Urothelium cell line (cell line): ENCODE measurements around the gene KRT7.
"Not testable (repeated sequence)": the region's sequence is repeated elsewhere in the genome, so short reads cannot be mapped to it uniquely, and the experiment has no call there.

Experiments
- DNase-seq: peaks from one replicate; pipeline ENCODE4 v3.0.0; 2011; ENCODE audit warnings: low spot score, mixed read lengths
- FAIRE-seq: peaks from 2 replicates; lab custom pipeline; 2011; peaks lifted over from hg19 to GRCh38; lab: Jason Lieb, UNC

KRT7 gene

DNA sequence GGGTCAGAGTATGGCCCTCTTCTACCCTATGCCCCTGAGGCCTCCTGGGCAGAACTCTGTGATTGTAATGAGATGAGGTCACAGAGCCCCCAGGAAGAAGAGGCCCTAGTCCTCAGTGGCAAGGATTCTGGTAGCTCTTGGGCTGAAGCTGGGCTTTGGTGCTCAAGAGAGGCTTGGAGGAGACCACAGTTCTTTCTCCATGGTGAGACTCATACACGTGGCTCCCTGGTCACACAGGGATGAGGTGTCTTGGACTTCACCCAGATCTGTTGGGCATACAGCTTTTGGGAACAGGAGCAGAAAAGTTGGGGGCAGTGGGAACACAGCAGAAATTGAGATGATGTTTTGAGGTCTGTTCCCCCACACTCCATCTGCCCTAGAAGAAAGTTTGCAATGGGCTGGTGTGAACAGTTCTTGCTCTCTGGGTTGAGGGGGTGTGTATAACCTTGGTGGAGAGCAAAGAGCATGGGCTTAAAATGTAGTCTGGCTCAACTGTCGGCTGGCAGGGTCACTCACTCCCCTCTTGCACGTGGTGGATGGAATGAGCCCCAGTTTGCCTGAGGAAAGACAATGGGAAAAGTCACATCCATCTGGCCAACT is 41.6 kb downstream of the KRT7 start, which contains the start of gene KRT86:
TSS of gene KRT86 (plus strand) at position 125 of the 600 bp plus-strand sequence. CDS start 27,272 bp downstream, outside the sequence.
- no peak for FAIRE-seq

DNA sequence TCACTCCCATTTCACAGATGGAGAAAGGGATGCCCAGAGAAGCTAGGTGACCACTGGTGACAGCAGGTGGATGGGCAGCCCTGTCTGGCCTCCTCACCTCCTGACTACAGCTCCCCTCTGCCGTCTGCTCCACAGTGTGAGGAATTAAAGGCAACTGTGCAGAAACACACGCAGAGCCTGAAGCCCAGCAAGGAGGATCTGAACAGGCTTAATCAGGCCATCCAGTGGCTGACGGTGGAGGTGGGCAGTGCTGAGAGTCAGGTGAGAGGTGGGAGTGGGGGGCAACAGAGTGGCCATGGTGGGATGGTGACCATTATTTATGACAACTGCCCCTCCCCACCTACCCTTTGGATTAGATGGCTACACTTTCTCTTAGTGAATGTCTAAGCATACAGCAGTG is 42.6 kb downstream of the KRT7 start:
- DNase-seq (no peak), FAIRE-seq (no peak)

More for the DNA sequence above, 41.6 kb downstream of the KRT7 start, which contains the start of gene KRT86:
- no peak for DNase-seq

GRCh38 chr12:52277486-52278245 is 44.6 kb downstream of the KRT7 start:
- FAIRE-seq (no peak), DNase-seq (no peak)

DNA sequence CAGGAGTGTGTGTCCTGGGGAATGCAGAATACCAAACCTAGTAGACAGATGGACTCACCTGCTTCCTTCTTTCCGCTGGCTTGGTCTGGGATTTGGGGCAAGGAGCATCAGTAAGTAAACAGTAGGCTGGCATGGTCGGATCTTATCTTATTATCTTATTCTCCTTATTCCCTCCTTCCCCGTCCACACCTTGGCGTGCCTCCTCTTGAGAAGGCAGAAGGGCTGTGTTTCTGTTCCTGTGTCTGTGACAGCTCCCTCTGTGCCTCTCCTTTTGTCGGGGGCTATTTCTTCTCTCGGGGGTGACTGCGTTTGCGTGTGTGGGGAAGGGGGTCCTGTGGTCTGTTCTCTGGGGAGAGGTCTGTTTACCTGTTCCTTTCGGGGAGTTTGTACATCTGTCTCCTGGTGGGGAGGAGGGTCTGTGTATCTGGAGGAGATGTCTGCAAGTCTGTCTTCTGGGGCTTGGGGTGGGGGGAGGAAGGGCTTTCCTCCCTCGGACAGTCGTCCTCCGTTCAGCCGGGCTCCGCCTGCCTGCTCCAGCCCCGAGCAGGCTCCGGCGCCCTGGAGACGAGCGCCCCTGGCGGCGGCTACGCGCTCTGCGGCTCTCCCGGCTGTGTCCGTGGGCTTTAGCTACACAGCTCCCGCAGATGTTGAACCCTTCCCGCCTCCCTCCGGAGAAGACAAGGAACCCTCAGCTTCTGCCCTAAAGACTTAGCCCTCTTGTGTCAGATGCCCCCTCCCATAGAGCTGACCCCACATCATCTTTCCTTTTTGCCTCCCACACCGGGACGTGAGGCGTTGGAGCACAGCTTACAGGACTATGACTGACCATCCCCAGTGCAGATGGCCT is 45.8 kb downstream of the KRT7 start:
- FAIRE-seq (peak; percentile 40), DNase-seq (peak; percentile 83)

DNA sequence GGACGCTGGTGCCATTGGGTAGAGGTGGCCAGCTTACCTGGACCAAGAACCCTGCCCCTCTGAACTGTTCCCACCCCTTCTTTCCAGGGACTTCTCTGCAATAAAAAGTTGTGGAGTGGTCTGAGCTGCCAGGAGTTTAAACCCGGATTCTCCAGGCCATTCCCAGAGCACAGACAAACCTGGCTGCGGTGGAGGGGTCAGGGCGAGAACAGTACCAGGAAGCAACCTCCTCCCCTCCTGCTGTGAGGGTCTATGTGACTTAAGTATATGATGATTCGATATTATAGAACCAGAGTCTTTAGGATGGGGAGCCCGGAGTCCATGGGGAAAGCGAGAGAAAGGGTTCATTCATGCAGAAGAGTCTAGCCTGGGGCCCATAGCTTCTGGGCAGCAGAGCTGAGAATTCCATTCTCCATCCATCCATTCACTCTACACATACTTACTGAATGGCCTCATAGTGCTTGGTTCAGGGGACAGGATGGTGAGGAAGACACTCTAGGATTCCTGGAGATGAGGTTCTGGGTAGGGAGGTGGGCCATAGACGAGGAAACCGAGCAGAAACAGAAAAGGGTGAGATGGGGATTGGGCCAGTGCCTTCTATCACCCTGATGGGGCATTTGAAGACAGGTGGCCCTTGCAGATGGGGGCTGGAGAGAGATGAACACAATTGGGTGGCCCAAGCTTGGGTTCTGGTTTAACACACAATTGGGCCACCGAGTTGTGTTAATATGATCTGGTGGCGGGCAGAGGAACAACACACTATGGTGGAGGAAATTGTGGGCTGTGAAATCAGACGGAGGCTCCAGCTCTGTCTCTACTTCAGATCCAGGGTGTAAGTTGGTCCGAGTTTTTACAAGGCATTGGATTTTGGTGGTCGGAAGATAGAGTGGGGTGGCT is 46.6 kb downstream of the KRT7 start:
- FAIRE-seq = peak; percentile 32
- DNase-seq = no peak

DNA sequence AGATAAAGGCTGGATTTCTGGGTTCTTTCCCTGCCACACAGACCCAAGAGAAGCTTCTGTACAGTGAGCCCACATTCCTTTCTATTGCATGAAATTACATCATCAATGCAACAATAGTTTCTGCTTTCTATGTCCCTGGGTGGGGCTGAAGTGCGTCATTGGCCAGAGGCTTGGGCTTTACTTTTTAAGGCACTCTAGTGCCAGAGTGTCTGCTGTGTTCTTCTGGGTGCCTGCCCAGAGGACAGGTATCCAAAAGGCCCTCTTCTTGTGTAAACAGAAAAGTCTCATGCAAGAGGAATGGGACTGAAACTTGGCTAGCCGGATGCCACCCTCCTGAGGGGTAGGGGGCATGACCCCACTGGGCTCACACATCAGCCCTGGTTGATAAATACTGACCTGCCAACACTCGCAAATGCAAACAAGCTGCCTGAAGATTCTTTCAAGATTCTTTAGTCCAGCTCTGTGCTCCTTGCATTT is 47.3 kb downstream of the KRT7 start:
- FAIRE-seq (peak; percentile 30), DNase-seq (peak; percentile 83)

DNA sequence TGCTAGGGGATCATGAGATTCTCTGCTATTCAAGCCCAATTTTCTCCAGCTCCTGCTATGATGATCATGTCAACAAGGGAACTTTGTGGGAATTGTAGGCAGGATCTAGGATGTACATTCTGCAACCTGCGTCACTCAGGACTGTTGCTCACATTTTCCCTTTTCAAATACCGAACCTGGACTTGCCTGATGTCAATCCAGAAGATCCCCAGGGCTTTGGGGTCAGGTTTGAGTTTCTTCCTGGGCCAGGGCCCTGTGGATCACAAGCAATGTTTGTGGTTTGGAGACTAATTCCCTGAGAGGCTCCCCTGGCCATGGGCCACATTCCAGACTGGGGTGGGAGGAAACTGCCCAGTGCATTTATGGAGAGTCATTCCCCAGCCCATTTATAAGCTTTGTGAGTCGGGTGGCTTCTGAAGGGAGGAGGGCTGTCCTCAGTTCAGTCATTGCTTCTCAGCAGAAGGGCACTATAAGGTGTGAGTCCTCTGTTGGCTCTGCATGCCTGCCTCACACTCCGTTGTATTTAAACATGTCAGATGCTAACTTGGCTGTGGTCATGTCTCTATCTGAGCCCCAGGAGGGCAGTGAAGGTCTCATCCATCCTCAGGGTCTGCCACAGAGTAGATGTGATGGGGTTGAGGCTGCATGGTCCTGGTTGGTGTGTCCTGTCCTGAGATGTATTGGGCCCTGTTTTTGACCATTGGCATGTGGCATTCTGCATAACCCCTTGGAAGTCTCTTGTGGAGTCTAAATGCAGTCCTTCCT is 47.9 kb downstream of the KRT7 start:
- DNase-seq = peak; percentile 90
- FAIRE-seq = peak; percentile 90

- no peak for DNase-seq
- FAIRE-seq = no peak
Measured at GRCh38 chr12:52284562-52285171, 51.6 kb downstream of the KRT7 start.

- peak; percentile 59 for DNase-seq
- peak; percentile 78 for FAIRE-seq
Measured at GRCh38 chr12:52285172-52285745, 52.2 kb downstream of the KRT7 start.

DNA sequence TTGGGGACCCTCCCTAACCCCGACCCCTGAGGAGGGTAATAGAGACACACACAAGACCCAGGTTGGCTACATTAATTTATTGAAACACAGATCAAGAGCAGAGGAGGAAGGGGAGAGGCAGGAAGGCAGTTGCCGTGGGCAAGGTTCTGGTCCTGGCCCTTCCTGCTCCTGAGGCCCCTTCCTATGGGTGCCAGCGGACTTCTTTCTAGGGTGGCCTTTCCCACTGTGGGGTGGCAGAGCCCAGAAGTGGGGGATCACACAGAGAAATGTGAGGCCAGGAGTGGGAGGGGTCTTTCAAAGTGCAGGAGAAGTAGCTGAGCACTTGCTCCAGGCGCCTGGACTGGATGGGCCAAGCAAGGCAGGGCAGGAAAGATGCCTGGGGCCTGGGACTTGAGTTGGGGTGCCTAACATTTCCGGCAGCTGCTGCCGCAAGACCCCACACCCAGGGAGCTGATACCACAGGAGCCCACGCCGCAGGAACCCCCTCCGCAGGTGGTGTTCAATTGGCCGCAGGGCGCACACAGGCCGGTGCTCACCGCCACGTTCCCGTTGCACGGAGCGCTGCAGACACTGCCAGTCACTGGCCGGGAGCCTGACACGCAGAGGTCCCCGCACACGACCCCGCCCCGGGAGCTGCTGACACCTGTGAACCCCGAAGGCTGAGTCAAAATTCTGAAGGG is 52.9 kb downstream of the KRT7 start:
- DNase-seq (no peak), FAIRE-seq (no peak)

GRCh38 chr12:52286857-52287785 is 54.1 kb downstream of the KRT7 start:
- FAIRE-seq = peak; percentile 50
- peak; percentile 35 for DNase-seq

DNA sequence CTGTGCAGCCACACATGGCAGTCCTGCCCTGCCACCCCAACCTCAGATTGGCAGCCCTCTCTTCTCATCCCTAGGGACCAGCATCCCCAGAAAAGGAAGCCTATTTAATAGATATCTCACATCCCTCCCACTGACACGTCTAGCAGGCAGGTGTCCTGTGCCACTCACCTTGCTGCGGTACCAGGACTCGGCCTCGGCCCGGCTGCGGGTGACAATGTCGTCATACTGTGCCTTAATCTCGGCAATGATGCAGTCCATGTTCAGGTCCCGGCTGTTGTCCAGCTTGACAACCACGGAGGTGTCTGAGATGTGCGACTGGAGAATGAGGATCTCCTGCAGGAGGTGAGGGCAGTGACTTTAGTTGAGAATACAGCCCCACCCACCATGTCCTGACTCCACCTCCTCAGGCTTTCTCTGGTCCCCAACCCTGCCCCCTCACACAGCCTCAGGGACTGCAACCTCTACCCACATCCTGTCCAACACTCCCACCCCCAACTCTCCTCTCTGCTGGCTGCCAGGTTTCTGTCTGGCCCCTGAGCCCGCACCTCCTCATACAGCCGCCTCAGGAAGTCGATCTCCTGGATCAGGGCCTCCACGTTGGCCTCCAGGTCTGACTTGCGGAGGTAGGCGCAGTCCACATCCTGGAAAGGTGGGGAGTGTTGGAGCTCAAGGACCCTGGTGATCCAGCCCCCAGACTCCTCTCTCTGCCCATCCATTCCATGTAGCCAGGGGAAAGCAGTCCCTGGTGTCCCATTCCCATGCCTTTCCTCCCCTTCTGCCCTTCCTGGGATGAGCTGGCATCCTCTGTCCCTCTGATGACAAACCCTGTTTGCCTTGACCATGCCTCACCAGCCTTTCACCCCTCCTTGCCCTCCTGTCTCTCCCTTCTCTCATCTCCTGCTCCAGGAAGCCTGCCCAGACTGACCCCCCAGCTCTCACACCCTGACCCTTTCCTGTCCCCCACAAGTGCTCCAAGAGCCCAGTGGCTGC is 55.1 kb downstream of the KRT7 start:
- FAIRE-seq (peak; percentile 77), DNase-seq (peak; percentile 53)

DNA sequence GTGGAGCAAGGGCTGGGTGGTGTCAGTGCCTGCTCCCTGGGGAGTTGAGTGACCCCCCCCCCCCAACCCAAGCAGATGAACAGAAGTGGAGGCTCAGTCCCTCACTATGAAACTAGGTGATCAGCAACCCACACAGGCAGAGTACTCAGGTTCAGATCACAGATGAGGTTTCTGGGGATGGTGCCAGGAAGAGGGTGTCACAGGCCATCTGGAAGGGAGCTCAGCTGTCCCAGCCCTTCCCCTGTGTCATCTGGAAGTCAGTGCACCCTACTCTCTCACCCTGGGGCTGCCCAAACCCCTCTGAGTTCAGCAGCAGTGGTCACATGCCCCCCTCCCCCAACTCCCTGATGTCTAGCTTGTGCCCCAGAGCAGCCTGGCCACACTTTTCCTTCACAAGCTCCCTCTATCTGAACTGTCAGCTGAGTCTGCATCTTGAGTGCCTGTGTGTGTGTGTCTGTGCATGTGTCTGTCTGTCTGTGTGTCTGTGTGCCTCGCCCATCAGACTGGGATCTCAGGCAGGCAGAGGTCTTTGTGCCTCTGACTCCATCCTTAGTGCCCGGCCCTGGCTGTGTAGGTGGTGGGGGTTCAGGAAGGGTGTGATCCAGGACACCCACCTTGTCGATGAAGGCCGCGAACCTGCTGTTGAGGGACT is 57.6 kb downstream of the KRT7 start:
- peak; percentile 91 for FAIRE-seq

DNA sequence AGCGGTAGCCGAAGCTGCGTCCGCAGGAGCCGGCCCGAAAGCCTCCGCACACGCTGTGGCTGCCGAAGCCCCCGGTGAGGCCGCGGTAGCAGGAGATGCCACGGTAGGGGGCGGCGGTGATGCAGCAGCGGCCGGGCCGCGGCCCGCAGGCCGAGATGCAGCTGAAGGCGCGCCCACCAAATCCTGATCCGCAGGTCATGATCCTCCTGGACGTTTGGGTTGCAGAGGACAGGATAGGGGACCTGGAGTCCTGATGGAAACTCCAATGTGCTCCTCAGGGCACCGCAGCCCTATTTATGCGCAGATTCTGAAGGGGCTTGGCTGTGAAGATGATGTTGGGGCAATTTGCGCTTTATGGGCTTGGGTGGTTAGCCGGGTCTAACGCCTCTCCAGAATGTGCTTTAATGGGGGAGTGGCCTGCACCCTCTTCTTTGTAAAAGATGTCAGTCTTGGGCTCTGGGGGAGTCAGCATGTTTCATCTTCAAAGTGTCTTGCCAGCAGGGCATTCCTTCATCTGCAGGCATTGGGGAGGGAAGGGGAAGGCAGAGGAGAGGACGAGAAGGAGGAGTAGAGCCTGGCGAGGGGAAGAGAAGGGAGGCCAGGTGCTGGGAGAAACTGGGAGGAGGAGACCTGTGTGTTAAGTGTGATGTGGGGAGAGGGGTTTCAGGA is 58.4 kb downstream of the KRT7 start, which contains the start of gene KRT81:
TSS of gene KRT81 (minus strand) at position 268 of the 669 bp plus-strand sequence. CDS start at position 199, 69 bp downstream.
- DNase-seq (no peak), FAIRE-seq (no peak)

More for the DNA sequence above, 57.6 kb downstream of the KRT7 start:
- not testable (repeated sequence) for DNase-seq

DNA sequence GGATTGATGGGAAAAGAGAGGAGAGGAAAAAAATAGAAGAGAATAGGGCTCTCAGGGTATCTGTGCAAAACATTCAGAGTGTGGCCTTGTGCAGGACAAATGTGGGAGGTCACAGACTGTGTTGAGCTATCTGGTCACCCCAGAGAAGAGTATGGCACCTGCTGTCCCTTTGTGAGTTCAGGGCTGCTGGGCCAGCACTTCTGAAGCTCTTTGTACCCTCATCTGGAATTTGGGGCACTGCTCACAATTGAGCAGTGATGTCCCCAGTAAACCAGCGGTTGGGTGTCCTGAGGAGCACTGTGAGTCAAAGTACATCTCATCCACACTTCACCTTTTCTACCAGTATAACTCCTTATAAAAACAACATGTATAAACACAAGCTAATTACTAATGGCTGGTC is 60.9 kb downstream of the KRT7 start:
- no peak for FAIRE-seq
- no peak for DNase-seq
